ENCODE data around the gene NUP133. TPM values are rescaled to one million over a fixed set of nuclear protein-coding genes. Genes with fewer than 3 reads are reported as not detected.

The NUP133 gene
- total RNA-seq, 1 experiment from 2014 or later: 59.0 TPM

DNA sequence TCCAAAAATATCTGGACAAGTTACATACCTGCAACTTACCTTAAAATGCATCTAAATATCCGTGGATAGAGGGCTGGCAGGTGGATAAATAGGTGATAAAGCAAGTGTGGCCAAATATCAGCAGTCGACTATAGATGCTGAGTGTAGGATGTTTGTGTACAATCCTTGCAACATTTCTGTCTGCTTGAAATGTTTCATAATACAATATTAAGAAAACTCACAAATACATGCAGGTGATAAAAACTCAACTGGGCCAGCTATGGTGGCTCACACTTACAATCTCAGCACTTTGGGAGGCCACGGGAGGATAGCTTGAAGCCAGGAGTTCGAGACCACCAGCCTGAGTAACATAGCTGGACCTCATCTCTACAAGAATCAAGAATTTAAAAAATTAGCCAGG, 115.2 kb downstream of the NUP133 start:
- H3K4me1 ChIP-seq (ENCODE audit: insufficient read depth, low read length, poor library complexity, severe bottlenecking): no peaks in the 10 kb centered on the region
- H3K27me3 ChIP-seq (replicated peaks; ENCODE audit: insufficient read depth, low read depth, low read length, poor library complexity): no peaks in the 10 kb centered on the region
- no peak for DNase-seq (ENCODE audit: low spot score)
- intact Hi-C loops (cut with micrococcal nuclease; ENCODE audit: unreplicated experiment): no loop called here
- ChIA-PET CTCF (no interaction called here), POLR2A (ENCODE audit: low non-redundant PET) (interaction anchor here (0.6 to 0.7 kb wide), 2 partner anchors 114 to 187 kb away, joined by 4 to 6 read pairs; no protein-coding TSS in a partner anchor)
- BruUV-seq (replicated peaks): no TSS peak
- H3K27ac ChIP-seq (ENCODE audit: low read depth, low read length, poor library complexity, severe bottlenecking): no peak overlapping the region
- no peak overlapping the region for H3K4me3 ChIP-seq (ENCODE audit: low read depth, low read length, poor library complexity, severe bottlenecking)
- H3K36me3 ChIP-seq (ENCODE audit: insufficient read depth, low read length, poor library complexity, severe bottlenecking): no peaks in the 10 kb centered on the region
- no peaks in the 10 kb centered on the region for H3K9me3 ChIP-seq (ENCODE audit: low read depth, low read length, poor library complexity, severe bottlenecking)
- no peak for TF ChIP-seq EZH2 (IDR thresholded peaks at IDR 0.05; ENCODE audit: borderline replicate concordance, low read depth, low read length, poor library complexity, severe bottlenecking)
- TF ChIP-seq CTCF (conservative IDR thresholded peaks at IDR 0.05; ENCODE audit: low read depth, low read length): no peak

Other genes starting within 250 kb of the NUP133 start
- 46.5 and 51.6 TPM in 2 replicates for gene RAB4A, start 237.2 kb downstream of the NUP133 start, total RNA-seq (2021)
- 11.7 and 12.8 TPM in 2 replicates for gene CCSAP, start 165.3 kb downstream of the NUP133 start, total RNA-seq (2021)
- gene ACTA1, start 74.2 kb downstream of the NUP133 start, total RNA-seq (2021): not detected in 2 replicates
- gene ABCB10, start 50.4 kb upstream of the NUP133 start, total RNA-seq (2021): 20.0 and 23.3 TPM in 2 replicates
- 27.8 and 33.4 TPM in 2 replicates for gene TAF5L, start 117.8 kb upstream of the NUP133 start, total RNA-seq (2021)
- gene URB2, start 117.9 kb upstream of the NUP133 start, total RNA-seq (2021): 26.2 and 33.3 TPM in 2 replicates